Epithelial cell of proximal tubule (primary cell): ENCODE measurements around the gene CLASP1. TPM values are rescaled to one million over a fixed set of nuclear protein-coding genes. Genes with fewer than 3 reads are reported as not detected.

Experiments used
- DNase-seq: peaks from one replicate; pipeline ENCODE4 v3.0.0-alpha.2; 2011; ENCODE audit warnings: low read depth
- H3K4me3 ChIP-seq: 2 replicates; pipeline ENCODE4 v1.5.1; 2011; ENCODE audit warnings: low read depth, mild to moderate bottlenecking, low read length
- total RNA-seq: library from RNA; depleted of rRNA; stranded (reverse); fragments of >200 nt; gene quantifications from 2 replicates; pipeline ENCODE4 v1.2.3, GENCODE V29; 2015
- TF ChIP-seq, protein P1 (sequence below): conservative IDR thresholded peaks from 2 replicates; pipeline ENCODE4 v1.5.1; 2012; ENCODE audit warnings: low read depth, mild to moderate bottlenecking, low read length

Gene CLASP1
- total RNA-seq, 1 donor from 2014 or later = 35.0 TPM

DNA sequence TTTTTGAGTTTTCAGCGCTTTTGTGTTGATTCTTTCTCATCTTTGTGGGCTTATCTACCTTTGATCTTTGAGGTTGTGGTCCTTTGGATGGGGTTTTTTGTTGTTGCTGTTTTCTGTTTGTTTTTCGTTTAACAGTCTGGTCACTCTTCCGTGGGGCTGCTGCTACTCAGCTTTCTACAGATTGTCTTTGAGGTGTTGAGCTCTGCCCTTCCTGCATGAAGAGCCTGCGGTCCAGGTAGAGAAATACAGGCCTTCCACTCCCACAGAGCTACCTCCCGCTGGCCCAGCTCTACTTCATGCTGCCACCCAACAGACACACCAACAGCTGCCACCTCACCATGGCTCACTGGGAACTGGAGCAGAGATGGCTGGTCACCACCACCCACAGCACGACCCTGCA is 180.3 kb downstream of the CLASP1 start:
- TF ChIP-seq, protein P1, sequence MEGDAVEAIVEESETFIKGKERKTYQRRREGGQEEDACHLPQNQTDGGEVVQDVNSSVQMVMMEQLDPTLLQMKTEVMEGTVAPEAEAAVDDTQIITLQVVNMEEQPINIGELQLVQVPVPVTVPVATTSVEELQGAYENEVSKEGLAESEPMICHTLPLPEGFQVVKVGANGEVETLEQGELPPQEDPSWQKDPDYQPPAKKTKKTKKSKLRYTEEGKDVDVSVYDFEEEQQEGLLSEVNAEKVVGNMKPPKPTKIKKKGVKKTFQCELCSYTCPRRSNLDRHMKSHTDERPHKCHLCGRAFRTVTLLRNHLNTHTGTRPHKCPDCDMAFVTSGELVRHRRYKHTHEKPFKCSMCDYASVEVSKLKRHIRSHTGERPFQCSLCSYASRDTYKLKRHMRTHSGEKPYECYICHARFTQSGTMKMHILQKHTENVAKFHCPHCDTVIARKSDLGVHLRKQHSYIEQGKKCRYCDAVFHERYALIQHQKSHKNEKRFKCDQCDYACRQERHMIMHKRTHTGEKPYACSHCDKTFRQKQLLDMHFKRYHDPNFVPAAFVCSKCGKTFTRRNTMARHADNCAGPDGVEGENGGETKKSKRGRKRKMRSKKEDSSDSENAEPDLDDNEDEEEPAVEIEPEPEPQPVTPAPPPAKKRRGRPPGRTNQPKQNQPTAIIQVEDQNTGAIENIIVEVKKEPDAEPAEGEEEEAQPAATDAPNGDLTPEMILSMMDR = no peak
- no peak overlapping the region for H3K4me3 ChIP-seq
- no peak for DNase-seq

DNA sequence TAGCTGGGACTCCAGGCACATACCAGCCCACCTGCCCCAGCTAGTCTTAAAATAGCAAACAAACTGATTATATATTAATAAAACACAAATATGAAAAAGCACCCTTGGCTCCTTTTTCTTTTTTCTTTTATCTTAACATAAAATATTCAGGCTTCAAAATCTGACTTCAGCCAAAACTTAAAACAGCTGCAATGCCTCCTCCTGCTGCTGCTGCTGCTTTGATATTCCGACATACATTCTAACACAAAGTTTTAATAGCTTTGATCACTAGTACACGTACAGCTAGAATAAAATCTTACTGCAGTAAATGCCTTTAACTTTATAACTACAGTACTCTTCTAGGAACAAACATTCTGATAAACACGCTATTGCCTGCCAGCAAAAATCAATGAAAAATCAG is 190.0 kb downstream of the CLASP1 start:
- TF ChIP-seq, protein P1 = no peak
- no peak overlapping the region for H3K4me3 ChIP-seq
- no peak for DNase-seq

DNA sequence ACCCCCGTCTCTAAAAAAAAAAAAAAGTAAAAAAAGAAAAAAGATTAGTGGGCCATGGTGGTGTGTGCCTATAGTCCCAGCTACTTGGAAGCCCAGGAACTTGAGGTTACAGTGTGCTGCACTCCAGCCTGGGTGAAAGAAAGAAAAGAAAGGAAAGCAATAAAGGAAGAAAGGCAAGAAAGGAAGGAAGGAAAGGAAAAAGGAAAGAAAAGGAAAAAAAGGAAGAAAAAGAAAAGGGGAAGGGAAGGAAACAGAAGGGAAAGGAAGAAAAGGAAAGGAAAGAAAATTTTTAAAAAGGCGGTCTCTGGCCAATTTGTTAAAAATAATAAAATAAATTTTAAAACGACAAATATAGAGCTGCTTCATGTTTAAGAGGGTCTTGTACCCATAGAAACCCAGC is 192.9 kb downstream of the CLASP1 start:
- no peak overlapping the region for H3K4me3 ChIP-seq
- TF ChIP-seq, protein P1 = no peak
- DNase-seq = no peak

DNA sequence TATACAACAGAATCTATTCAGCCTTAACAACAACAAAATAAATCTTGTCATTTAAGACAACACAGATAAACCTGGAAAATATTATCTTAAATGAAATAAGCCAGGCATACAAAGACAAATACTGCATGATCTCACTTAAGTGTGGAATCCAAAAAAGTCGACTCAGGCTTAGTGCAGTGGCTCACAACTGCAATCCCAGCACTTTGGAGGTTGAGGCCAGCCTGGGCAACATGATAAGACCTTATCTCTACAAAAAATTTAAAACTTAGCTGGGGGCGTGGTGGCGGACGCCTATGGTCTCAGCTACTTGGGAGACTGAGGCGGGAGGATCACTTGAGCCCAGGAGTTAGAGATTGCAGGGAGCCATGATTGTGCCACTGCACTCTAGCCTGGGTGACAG is 193.8 kb downstream of the CLASP1 start:
- H3K4me3 ChIP-seq = no peak overlapping the region
- DNase-seq = no peak
- TF ChIP-seq, protein P1 = no peak

DNA sequence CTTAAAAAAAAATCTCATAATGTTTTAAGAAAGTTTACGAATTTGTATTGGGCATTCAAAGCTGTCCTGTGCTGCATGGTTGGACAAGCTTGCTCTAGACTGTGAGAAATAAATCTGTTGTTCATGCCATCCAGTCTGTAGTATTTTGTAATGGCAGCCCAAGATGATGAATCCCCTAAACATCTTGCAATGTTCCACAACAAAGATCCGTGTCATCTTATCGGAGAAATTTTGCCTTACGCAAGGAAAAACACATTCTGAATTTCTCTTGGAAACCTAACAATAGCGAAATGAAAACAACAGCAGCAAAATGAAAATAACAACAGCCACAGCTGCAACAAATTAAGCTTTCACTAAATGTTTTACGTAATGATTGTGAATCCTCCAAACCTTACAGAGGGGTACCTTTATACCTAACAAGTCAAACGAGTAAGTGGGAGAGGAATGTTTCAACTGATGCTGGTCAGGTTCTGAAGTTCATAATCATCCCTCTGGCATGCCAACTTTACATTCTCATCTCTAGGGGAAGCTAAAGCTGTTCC is 194.6 kb downstream of the CLASP1 start:
- TF ChIP-seq, protein P1 = no peak
- H3K4me3 ChIP-seq = no peak overlapping the region
- DNase-seq = no peak

DNA sequence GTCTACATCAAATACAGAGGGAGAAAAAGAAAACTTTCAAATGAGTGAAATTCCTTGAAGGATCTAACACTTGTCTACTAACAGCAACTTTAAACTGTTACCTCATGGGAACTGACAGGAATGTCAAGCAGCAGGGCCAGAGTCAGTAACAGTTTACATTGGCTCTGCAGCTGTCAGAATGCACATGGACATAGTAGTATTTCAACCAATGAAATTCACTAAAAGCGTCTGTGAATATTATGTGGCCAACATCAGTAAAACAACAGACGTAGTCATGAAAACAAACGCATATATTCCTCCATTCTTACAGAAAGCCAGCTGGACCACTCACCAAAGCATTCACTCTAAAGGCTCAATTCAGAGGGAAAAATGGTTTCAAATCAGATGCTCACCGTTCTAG is 197.9 kb downstream of the CLASP1 start:
- H3K4me3 ChIP-seq = no peak overlapping the region
- DNase-seq = no peak
- TF ChIP-seq, protein P1 = no peak

DNA sequence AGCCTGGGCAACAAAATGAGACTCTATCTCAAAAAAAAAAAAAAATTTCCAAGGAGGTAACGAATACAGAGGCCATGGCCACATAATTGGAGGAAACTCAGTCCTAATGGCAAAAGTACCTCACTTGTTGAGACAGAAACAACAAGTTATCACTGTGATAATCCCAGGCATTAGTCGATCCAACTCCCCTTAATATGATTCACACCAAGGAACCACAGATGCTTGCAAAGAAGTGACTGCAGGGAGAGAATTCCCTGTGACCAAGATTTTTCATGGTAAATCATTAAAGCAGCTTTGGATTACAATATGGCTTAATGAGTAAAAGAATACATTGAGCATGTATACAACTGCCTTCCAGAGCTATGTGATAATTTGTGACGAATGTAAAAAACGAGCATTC is 199.0 kb downstream of the CLASP1 start:
- TF ChIP-seq, protein P1 = no peak

More for the DNA sequence above, 199.0 kb downstream of the CLASP1 start:
- H3K4me3 ChIP-seq = no peak overlapping the region
- DNase-seq = peak; percentile 12
